WTC11 (cell line): Measurements from ENCODE around the gene SRC.

Experiments
- CBFB ChIP-seq: sonication (generic); formaldehyde crosslinking; IDR thresholded peaks from 2 replicates; pipeline ENCODE4 v1.8.1; 2022; ENCODE audit warnings: mild to moderate bottlenecking, low read depth, missing genetic modification reagents
- CTCF ChIP-seq: fragments of 200-600 bp; IDR thresholded peaks from 2 replicates; pipeline ENCODE4 v1.8.0; 2022; ENCODE audit warnings: antibody characterized with exemption
- E2F4 ChIP-seq: sonication (generic); formaldehyde crosslinking; IDR thresholded peaks from 2 replicates; pipeline ENCODE4 v1.8.1; 2022; ENCODE audit warnings: low read depth, mild to moderate bottlenecking, moderate library complexity, missing genetic modification reagents, borderline replicate concordance
- ELF4 ChIP-seq: sonication (generic); formaldehyde crosslinking; IDR thresholded peaks from 2 replicates; pipeline ENCODE4 v1.8.1; 2022; ENCODE audit warnings: low read depth, mild to moderate bottlenecking, moderate library complexity, missing genetic modification reagents
- ETV6 ChIP-seq: sonication (generic); formaldehyde crosslinking; IDR thresholded peaks from 2 replicates; pipeline ENCODE4 v1.8.1; 2022; ENCODE audit warnings: mild to moderate bottlenecking, missing genetic modification reagents
- FOXJ3 ChIP-seq: sonication (generic); formaldehyde crosslinking; IDR thresholded peaks from 2 replicates; pipeline ENCODE4 v1.9.0; 2021; ENCODE audit warnings: missing genetic modification reagents, mild to moderate bottlenecking, borderline replicate concordance
- FOXP1 ChIP-seq: sonication (generic); formaldehyde crosslinking; IDR thresholded peaks from 2 replicates; pipeline ENCODE4 v1.8.0; 2022; ENCODE audit warnings: missing genetic modification reagents, mild to moderate bottlenecking, moderate library complexity, borderline replicate concordance
- GABPB1 ChIP-seq: sonication (generic); formaldehyde crosslinking; IDR thresholded peaks from 2 replicates; pipeline ENCODE4 v1.8.1; 2023; ENCODE audit warnings: mild to moderate bottlenecking, missing genetic modification reagents
- NFYB ChIP-seq: sonication (generic); formaldehyde crosslinking; conservative IDR thresholded peaks from 2 replicates; pipeline ENCODE4 v1.8.0; 2022; ENCODE audit warnings: low read depth, missing genetic modification reagents
- NR3C1 ChIP-seq: sonication (generic); formaldehyde crosslinking; conservative IDR thresholded peaks from 2 replicates; pipeline ENCODE4 v1.8.1; 2023; ENCODE audit warnings: low read depth, mild to moderate bottlenecking, missing genetic modification reagents
- PREB ChIP-seq: sonication (generic); formaldehyde crosslinking; IDR thresholded peaks from 2 replicates; pipeline ENCODE4 v1.8.1; 2022; ENCODE audit warnings: mild to moderate bottlenecking, missing genetic modification reagents, moderate library complexity, borderline replicate concordance
- TEAD1 ChIP-seq: sonication (generic); formaldehyde crosslinking; IDR thresholded peaks from 2 replicates; pipeline ENCODE4 v1.8.0; 2022; ENCODE audit warnings: mild to moderate bottlenecking, missing genetic modification reagents
- USF2 ChIP-seq: sonication (generic); formaldehyde crosslinking; IDR thresholded peaks from 2 replicates; pipeline ENCODE4 v1.8.1; 2023; ENCODE audit warnings: mild to moderate bottlenecking, missing genetic modification reagents, moderate library complexity
- TF ChIP-seq, protein P1 (sequence below): sonication (generic); formaldehyde crosslinking; IDR thresholded peaks from 2 replicates; pipeline ENCODE4 v1.8.0; 2023; ENCODE audit warnings: missing genetic modification reagents

- TF ChIP-seq CTCF, result no peak
- TF ChIP-seq FOXJ3 (CRISPR knock-in tag), result no peak
- TF ChIP-seq USF2 (CRISPR knock-in tag), result no peak
- no peak for TF ChIP-seq NFYB (CRISPR knock-in tag)
- no peak for TF ChIP-seq GABPB1 (CRISPR knock-in tag)
- TF ChIP-seq NR3C1 (CRISPR knock-in tag), result no peak
- TF ChIP-seq, protein P1, sequence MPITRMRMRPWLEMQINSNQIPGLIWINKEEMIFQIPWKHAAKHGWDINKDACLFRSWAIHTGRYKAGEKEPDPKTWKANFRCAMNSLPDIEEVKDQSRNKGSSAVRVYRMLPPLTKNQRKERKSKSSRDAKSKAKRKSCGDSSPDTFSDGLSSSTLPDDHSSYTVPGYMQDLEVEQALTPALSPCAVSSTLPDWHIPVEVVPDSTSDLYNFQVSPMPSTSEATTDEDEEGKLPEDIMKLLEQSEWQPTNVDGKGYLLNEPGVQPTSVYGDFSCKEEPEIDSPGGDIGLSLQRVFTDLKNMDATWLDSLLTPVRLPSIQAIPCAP (CRISPR knock-in tag), result no peak
- TF ChIP-seq ELF4 (CRISPR knock-in tag), result no peak
- no peak for TF ChIP-seq PREB (CRISPR knock-in tag)
- no peak for TF ChIP-seq TEAD1
- TF ChIP-seq FOXP1 (CRISPR knock-in tag), result no peak
- no peak for TF ChIP-seq CBFB (CRISPR knock-in tag)
- TF ChIP-seq ETV6 (CRISPR knock-in tag), result no peak
- TF ChIP-seq E2F4 (CRISPR knock-in tag), result no peak
These were observed 29.7 kb upstream of the SRC start for GRCh38 chr20:37316116-37316774.
